ENCODE measurements around the gene CAVIN3.
A peak's percentile ranks its signal among the peaks of the same experiment; 100 is the strongest.

CAVIN3 gene, protein sequence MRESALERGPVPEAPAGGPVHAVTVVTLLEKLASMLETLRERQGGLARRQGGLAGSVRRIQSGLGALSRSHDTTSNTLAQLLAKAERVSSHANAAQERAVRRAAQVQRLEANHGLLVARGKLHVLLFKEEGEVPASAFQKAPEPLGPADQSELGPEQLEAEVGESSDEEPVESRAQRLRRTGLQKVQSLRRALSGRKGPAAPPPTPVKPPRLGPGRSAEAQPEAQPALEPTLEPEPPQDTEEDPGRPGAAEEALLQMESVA

DNA sequence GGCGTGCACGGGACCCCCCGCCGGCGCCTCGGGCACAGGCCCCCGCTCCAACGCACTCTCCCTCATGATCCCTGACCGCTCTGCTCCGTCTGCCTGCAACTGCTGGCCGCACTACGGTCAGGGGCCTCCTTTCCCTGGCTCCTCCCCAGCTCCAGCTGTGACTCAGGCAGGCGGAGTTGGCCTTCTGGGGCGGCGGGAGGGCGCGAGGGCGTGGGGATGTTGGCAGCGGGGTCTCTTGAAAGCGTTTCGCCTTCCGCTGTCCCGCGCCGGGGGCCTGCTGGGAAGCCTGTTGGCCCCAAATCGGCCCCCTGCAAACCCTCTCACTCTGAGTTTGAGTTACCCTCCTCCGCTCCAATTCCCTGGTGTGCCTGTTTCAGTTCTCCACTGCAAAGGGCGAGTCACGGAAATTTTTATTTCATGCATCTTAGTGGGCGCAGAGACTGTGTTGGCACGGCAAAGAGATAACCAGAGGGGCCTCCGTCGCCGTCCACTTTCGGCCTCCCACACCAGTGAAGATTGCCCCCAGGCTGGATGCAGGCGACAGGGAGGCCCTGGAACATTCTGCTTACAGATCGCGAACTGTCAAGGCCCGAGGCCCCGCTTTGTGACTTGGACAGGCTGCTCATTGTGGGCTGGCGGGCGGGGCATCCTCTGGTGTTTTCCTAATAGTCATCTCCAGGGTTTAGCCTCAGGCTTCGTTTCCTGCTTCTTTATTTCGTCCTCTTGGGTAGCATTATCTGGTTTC, at the start of gene CAVIN3:
Gene CAVIN3 (minus strand): TSS at position 91 of the 745 bp plus-strand sequence. CDS start 25 bp downstream, at position 66.
- H3K27ac ChIP-seq (ENCODE audit: low read depth, low read length): peak within 1 kb of the TSS; percentile 98
- peak within 1 kb of the TSS; percentile 41 to 90 (median 84) for H3K9ac ChIP-seq (ENCODE audit: low read length in 5 of 5)
- H3K4me3 ChIP-seq (ENCODE audit: low read depth in 1 of 5, low read length in 5 of 5): peak within 1 kb of the TSS; percentile 79 to 96 (median 86)
- H3K36me3 ChIP-seq (ENCODE audit: control insufficient read depth in 5 of 5, insufficient read depth in 5 of 5, low read length in 5 of 5): no peaks in the 10 kb centered on the region
- no peaks in the 10 kb centered on the region for H3K27me3 ChIP-seq (ENCODE audit: control insufficient read depth in 5 of 5, insufficient read depth in 4 of 5, low read length in 5 of 5)
- H3K9me3 ChIP-seq (ENCODE audit: control insufficient read depth in 5 of 5, low read length in 5 of 5): no peaks in the 10 kb centered on the region
- peaks cover 4 to 61% (median 51%) of the 10 kb centered on the region in 5 donors for H3K4me1 ChIP-seq (ENCODE audit: control insufficient read depth in 5 of 5, insufficient read depth in 5 of 5, low read length in 5 of 5)

DNA sequence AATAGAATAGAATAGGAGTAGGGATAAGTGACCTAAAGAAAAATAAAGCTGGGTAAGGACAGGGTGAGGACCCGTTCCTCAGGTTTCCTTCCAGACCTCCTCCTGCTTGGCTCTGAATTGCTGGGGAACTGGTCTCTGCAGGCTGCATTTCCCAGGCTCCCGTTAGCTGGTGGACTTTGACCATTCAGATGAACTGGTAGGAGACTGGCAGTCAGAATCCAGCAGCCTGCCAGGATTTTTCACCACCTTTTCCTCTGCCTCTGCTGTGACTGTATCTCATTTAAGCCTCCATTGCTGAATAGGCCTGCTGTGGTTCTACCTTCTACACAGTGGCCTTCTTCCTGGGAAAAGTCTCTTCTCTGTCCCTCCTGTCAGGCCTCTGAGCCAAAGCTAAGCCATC, 45.4 kb upstream of the CAVIN3 start:
- Histone ChIP-seq H3K9ac (ENCODE audit: low read length in 5 of 5) (no peak overlapping the region), H3K27ac (ENCODE audit: low read depth, low read length) (no peak overlapping the region), H3K4me3 (ENCODE audit: low read depth in 1 of 5, low read length in 5 of 5) (no peak overlapping the region), H3K27me3 (ENCODE audit: control insufficient read depth in 5 of 5, insufficient read depth in 4 of 5, low read length in 5 of 5) (no peaks in the 10 kb centered on the region), H3K9me3 (ENCODE audit: control insufficient read depth in 5 of 5, low read length in 5 of 5) (no peaks in the 10 kb centered on the region), H3K4me1 (ENCODE audit: control insufficient read depth in 5 of 5, insufficient read depth in 5 of 5, low read length in 5 of 5) (no peaks in the 10 kb centered on the region), H3K36me3 (ENCODE audit: control insufficient read depth in 5 of 5, insufficient read depth in 5 of 5, low read length in 5 of 5) (no peaks in the 10 kb centered on the region)

DNA sequence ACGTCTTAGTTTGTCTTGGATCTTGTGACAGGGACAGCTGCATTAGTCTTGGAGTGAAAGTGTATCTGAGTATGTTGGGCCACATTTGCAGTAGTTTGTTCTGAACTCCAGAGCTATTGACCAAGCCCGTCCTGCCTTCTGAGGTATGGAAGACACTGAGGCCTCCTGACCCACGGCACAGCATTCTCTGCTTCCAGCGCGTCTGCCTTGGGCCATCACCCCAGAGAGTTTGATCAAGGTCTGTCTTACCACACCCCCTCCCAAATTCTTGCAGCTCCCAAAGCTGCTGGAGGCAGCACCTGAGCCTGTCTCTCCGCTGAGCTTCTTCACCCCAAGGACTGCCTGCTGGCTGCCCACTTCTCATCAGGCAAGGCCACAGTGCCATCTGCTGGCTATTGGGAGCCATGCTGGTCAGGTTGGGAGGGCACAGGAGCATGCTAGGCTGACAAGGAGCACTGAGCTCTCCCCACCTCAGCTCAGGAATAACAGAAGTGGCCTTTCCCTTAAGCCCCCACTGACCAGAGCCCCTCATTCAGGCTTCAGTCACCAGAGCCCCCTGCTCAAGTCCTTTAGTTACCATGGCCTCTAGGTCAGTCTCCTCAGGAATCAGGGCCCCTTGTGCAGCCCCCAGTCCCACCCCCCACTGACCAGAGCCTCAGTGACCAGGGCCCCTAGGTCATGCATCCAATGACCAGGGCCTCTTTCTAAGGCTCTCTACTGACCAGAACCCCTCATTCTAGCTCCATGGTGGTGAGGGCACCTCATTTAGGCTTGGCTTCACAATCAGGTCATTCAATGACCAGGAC, 42.8 kb upstream of the CAVIN3 start:
- H3K4me3 ChIP-seq (ENCODE audit: low read depth in 1 of 5, low read length in 5 of 5): no peak overlapping the region
- H3K27ac ChIP-seq (ENCODE audit: low read depth, low read length): no peak overlapping the region
- H3K9me3 ChIP-seq (ENCODE audit: control insufficient read depth in 5 of 5, low read length in 5 of 5): no peaks in the 10 kb centered on the region
- H3K27me3 ChIP-seq (ENCODE audit: control insufficient read depth in 5 of 5, insufficient read depth in 4 of 5, low read length in 5 of 5): no peaks in the 10 kb centered on the region
- H3K9ac ChIP-seq (ENCODE audit: low read length in 5 of 5): no peak overlapping the region
- no peaks in the 10 kb centered on the region for H3K36me3 ChIP-seq (ENCODE audit: control insufficient read depth in 5 of 5, insufficient read depth in 5 of 5, low read length in 5 of 5)
- peaks cover 0 to 7% (median 0%) of the 10 kb centered on the region in 5 donors for H3K4me1 ChIP-seq (ENCODE audit: control insufficient read depth in 5 of 5, insufficient read depth in 5 of 5, low read length in 5 of 5)

DNA sequence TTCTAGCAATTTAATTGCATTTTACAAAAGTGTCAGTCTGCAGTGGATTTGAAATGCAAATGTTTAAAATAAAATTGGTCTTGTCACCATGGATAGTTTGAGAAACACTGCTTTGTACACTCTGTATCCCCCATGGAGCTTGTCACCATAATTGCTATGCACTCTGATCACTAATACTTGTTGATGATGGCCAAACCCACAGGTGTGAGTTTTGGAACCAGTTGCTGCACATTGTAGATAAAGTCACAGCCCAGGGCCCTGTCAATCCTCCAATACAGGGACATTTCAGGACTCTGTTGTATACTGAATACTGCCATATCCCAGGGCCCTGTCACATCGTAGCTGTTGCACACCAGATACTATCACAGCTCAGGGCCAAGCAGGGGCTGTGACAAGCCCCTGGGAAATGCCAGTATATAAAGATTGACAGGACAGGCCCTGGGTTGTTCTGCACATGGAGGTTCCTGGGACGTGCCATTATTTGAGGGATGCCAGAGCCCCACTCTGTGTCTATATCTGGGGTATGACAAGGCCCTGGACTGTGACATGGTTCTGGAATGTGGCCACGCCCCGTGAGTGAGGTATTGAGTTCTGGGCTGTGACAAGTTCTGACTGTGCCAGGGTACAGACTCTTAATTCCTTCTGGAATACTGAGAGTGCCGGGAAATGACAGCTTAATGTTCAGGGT, 42.0 kb upstream of the CAVIN3 start:
- Histone ChIP-seq H3K9me3 (ENCODE audit: control insufficient read depth in 5 of 5, low read length in 5 of 5) (no peaks in the 10 kb centered on the region), H3K9ac (ENCODE audit: low read length in 5 of 5) (no peak overlapping the region), H3K4me3 (ENCODE audit: low read depth in 1 of 5, low read length in 5 of 5) (no peak overlapping the region), H3K27me3 (ENCODE audit: control insufficient read depth in 5 of 5, insufficient read depth in 4 of 5, low read length in 5 of 5) (no peaks in the 10 kb centered on the region), H3K4me1 (ENCODE audit: control insufficient read depth in 5 of 5, insufficient read depth in 5 of 5, low read length in 5 of 5) (peaks cover 0 to 7% (median 0%) of the 10 kb centered on the region in 5 donors), H3K27ac (ENCODE audit: low read depth, low read length) (no peak overlapping the region), H3K36me3 (ENCODE audit: control insufficient read depth in 5 of 5, insufficient read depth in 5 of 5, low read length in 5 of 5) (no peaks in the 10 kb centered on the region)

DNA sequence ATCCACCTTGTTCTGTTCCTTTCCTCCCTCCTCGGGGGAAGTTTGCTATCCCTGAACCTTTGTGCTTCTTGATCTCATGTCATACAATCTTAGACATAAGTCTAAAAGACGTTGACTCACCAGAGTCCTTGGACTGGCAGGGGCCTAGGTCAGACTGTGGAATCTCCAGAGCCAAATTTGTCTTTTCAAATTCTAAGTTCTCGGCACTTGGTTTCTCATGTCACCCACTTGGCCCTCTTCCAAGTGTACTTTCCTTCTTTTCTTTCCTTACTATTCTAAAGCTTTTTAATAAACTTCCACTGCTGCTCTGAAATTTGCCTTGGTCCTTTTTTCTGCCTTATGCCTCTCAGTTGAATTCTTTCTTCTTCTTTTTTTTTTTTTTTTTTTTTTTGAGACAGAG, 39.9 kb upstream of the CAVIN3 start:
- Histone ChIP-seq H3K4me3 (ENCODE audit: low read depth in 1 of 5, low read length in 5 of 5) (no peak overlapping the region), H3K9ac (ENCODE audit: low read length in 5 of 5) (peak overlapping the region in 1 of 5 donors; percentile 0), H3K9me3 (ENCODE audit: control insufficient read depth in 5 of 5, low read length in 5 of 5) (no peaks in the 10 kb centered on the region), H3K4me1 (ENCODE audit: control insufficient read depth in 5 of 5, insufficient read depth in 5 of 5, low read length in 5 of 5) (peaks cover 0 to 7% (median 0%) of the 10 kb centered on the region in 5 donors), H3K27me3 (ENCODE audit: control insufficient read depth in 5 of 5, insufficient read depth in 4 of 5, low read length in 5 of 5) (no peaks in the 10 kb centered on the region), H3K36me3 (ENCODE audit: control insufficient read depth in 5 of 5, insufficient read depth in 5 of 5, low read length in 5 of 5) (no peaks in the 10 kb centered on the region), H3K27ac (ENCODE audit: low read depth, low read length) (no peak overlapping the region)

DNA sequence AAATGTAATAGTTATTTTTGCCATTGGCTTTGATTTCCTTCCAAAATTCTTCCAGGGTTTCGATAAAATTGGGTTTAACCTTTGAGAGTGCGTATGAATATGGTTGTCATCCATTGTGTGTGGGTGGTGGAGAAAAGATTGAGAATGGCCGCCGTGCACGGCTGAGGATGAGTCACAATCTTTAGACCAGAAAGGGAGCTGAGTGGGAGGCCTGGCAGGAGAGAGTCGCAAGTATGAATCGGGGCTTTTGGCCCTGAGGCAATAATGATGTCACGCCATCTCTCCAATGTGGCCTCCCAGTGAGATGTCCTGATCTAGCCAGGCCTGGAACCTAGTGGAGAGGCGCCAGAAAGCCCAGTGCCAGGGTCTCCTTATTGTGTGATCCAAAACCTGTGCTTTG, 36.9 kb upstream of the CAVIN3 start:
- Histone ChIP-seq H3K4me1 (ENCODE audit: control insufficient read depth in 5 of 5, insufficient read depth in 5 of 5, low read length in 5 of 5) (peaks cover 0 to 7% (median 0%) of the 10 kb centered on the region in 5 donors), H3K9ac (ENCODE audit: low read length in 5 of 5) (no peak overlapping the region), H3K4me3 (ENCODE audit: low read depth in 1 of 5, low read length in 5 of 5) (no peak overlapping the region), H3K27me3 (ENCODE audit: control insufficient read depth in 5 of 5, insufficient read depth in 4 of 5, low read length in 5 of 5) (no peaks in the 10 kb centered on the region), H3K9me3 (ENCODE audit: control insufficient read depth in 5 of 5, low read length in 5 of 5) (no peaks in the 10 kb centered on the region), H3K36me3 (ENCODE audit: control insufficient read depth in 5 of 5, insufficient read depth in 5 of 5, low read length in 5 of 5) (no peaks in the 10 kb centered on the region), H3K27ac (ENCODE audit: low read depth, low read length) (no peak overlapping the region)

DNA sequence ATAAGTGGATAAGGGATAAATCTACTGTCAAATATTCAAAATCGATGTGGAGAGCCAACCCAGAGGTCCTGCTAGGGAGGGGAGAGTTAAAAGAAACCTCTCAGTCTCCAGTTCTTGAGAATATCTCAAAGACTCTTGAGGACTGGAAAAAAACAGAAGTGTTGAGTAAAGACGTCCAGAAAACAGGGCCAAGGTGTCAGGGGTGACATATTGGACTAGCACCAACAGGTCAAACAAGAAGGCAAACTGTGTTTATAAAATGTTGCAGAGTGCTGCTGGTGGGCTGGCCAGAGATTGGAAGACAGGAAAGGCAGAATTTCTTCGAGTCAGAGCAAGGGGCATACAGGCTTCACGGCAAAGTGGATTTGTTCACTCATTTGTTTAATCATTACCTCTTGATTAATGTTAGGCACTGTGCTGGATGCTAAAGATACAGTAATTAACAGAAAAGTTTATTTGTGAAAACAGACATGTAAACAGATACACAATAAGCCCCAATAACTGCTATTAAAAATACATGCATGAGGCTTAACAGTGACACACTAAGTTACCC, 36.3 kb upstream of the CAVIN3 start:
- H3K27ac ChIP-seq (ENCODE audit: low read depth, low read length): no peak overlapping the region
- H3K9ac ChIP-seq (ENCODE audit: low read length in 5 of 5): no peak overlapping the region
- H3K4me3 ChIP-seq (ENCODE audit: low read depth in 1 of 5, low read length in 5 of 5): no peak overlapping the region
- no peaks in the 10 kb centered on the region for H3K9me3 ChIP-seq (ENCODE audit: control insufficient read depth in 5 of 5, low read length in 5 of 5)
- H3K4me1 ChIP-seq (ENCODE audit: control insufficient read depth in 5 of 5, insufficient read depth in 5 of 5, low read length in 5 of 5): peaks cover 0 to 7% (median 0%) of the 10 kb centered on the region in 5 donors
- no peaks in the 10 kb centered on the region for H3K27me3 ChIP-seq (ENCODE audit: control insufficient read depth in 5 of 5, insufficient read depth in 4 of 5, low read length in 5 of 5)
- no peaks in the 10 kb centered on the region for H3K36me3 ChIP-seq (ENCODE audit: control insufficient read depth in 5 of 5, insufficient read depth in 5 of 5, low read length in 5 of 5)

DNA sequence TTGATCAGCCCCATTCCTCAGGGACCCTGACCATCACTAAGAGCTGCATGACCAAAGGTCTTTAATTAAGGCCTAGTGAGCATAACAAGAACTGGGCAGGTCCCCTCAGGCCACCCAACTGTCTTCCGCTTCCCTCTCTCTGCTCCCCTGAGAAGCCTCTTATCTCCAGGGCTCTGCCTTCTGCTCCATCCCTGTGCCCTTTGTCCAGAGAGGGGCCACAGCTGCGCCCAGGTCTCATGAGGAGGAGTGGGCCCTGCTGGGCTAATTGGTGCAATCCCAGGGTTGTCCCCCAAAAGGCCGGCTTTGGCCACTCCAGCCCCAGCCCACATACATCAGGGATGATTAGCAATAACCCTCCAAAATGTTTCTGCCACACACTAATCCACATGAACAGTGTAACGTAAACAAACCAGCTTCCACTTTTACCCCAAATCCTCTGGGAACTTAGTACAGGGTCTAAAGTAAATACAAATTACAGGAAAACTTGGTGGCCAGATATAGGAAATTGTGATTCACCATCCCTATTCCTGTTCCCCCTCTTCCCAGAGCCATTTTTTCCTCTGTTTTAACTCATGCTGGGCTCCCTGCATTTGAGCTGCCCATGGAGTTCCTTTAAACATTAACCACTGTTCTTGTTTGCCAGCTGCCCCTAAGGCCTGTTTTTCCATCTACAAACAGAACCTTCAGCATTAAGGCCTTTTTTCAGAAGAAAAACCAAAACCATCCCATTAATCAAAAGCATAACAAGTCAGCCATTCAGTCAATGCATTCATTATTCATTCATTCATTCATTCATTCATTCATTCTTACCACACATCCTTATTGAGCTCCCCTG, 34.6 kb upstream of the CAVIN3 start:
- Histone ChIP-seq H3K27ac (ENCODE audit: low read depth, low read length) (no peak overlapping the region), H3K9ac (ENCODE audit: low read length in 5 of 5) (no peak overlapping the region), H3K4me1 (ENCODE audit: control insufficient read depth in 5 of 5, insufficient read depth in 5 of 5, low read length in 5 of 5) (peaks cover 0 to 5% (median 0%) of the 10 kb centered on the region in 5 donors)

More for the DNA sequence above, 34.6 kb upstream of the CAVIN3 start:
- no peaks in the 10 kb centered on the region for H3K36me3 ChIP-seq (ENCODE audit: control insufficient read depth in 5 of 5, insufficient read depth in 5 of 5, low read length in 5 of 5)
- no peaks in the 10 kb centered on the region for H3K27me3 ChIP-seq (ENCODE audit: control insufficient read depth in 5 of 5, insufficient read depth in 4 of 5, low read length in 5 of 5)
- no peaks in the 10 kb centered on the region for H3K9me3 ChIP-seq (ENCODE audit: control insufficient read depth in 5 of 5, low read length in 5 of 5)
- H3K4me3 ChIP-seq (ENCODE audit: low read depth in 1 of 5, low read length in 5 of 5): no peak overlapping the region
